Activated CD4-positive, alpha-beta memory T cell treated with anti-CD3 and anti-CD28 coated beads, Interleukin-2, amount 10 ng/mL, durations not matched to agents 7 days and 5 days (primary cell): Measurements from ENCODE around the gene ARAF. TPM values are rescaled to one million over a fixed set of nuclear protein-coding genes. Genes with fewer than 3 reads are reported as not detected.
"Not testable (repeated sequence)": the region's sequence is repeated elsewhere in the genome, so short reads cannot be mapped to it uniquely, and the experiment has no call there.

Experiments
- CTCF ChIA-PET: fragments of 350-600 bp; sonication (Branson Sonifier 250); formaldehyde crosslinking; loops from one replicate; lab custom pipeline; 2021; ENCODE audit warnings: antibody characterized with exemption, inconsistent platforms; lab: Charles Lee
- POLR2A ChIA-PET: fragments of 350-600 bp; sonication (Branson Sonifier 250); formaldehyde crosslinking; loops from one replicate; lab custom pipeline; 2021; ENCODE audit warnings: antibody characterized with exemption; lab: Charles Lee
- DNase-seq: peaks from one replicate; pipeline ENCODE4 v3.0.0-alpha.2; 2020
- H3K27ac Mint-ChIP-seq: one replicate; pipeline ENCODE4 v1.8.0; 2021; ENCODE audit warnings: mild to moderate bottlenecking, mixed read lengths
- H3K27me3 Mint-ChIP-seq: one replicate; pipeline ENCODE4 v1.8.0; 2021; ENCODE audit warnings: mixed read lengths
- H3K36me3 Mint-ChIP-seq: one replicate; pipeline ENCODE4 v1.8.0; 2021; ENCODE audit warnings: low read depth, mixed read lengths
- H3K4me1 Mint-ChIP-seq: one replicate; pipeline ENCODE4 v1.8.0; 2021; ENCODE audit warnings: mixed read lengths
- H3K4me3 Mint-ChIP-seq: one replicate; pipeline ENCODE4 v1.8.0; 2021; ENCODE audit warnings: mild to moderate bottlenecking, mixed read lengths
- H3K9me3 Mint-ChIP-seq: one replicate; pipeline ENCODE4 v1.8.0; 2021; ENCODE audit warnings: mixed read lengths
- total RNA-seq, 2 experiments: library from RNA; stranded (reverse); gene quantifications; one replicate each; pipeline ENCODE4 v1.2.3, GENCODE V29; 2021

Gene ARAF
- 10 to 100 TPM; 72.6 to 75.4 TPM for total RNA-seq

DNA sequence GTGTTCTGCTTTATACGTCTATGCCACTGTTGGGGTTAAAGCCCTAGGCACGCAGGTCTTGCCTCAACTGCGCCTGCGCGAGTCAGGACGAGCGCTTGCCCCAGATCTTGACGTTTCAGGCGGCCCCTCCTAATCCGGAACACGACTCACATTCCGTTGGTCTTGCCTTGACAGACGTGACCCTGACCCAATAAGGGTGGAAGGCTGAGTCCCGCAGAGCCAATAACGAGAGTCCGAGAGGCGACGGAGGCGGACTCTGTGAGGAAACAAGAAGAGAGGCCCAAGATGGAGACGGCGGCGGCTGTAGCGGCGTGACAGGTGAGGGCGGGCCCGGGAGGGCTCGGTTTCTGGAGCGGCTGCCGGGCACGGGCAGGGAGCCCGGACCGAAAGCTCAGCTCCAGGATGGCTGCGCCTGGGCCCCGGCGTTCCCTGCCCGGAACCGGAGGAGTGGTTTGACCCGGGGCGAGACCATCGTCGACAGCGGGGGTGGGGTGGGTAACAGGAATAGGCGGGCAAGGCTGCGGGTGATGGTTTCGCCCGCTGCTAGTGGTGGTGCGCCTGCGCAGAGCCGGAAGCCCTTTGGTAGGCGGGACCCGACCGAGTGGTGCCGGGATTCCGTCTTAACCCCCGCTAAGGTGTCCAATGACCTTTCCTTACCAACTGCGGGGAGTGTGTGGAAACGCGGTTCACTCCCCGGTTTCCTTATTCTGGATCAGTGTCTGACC is at the start of gene ARAF:
Gene ARAF, plus strand, starts transcription at position 272 of the 725 bp plus-strand sequence. CDS start 1,763 bp downstream, outside the sequence.
- Mint-ChIP-seq H3K27ac (peak within 1 kb of the TSS; percentile 93), H3K4me1 (peaks cover 50% of the 10 kb centered on the region), H3K9me3 (no peaks in the 10 kb centered on the region), H3K36me3 (peaks cover 23% of the 10 kb centered on the region), H3K4me3 (peak within 1 kb of the TSS; percentile 91), H3K27me3 (no peaks in the 10 kb centered on the region)
- DNase-seq = peak; percentile 96
- ChIA-PET POLR2A (interaction anchor here (0.6 to 2.5 kb wide), 7 partner anchors 21 to 367 kb away, joined by 3 to 7 read pairs (median 3); partner anchors contain the start of genes ELK1, TIMP1 and USP11), CTCF (interaction anchor here (1.5 kb wide), 1 partner anchor 88 kb away, joined by 3 read pairs; no protein-coding TSS in a partner anchor)

DNA sequence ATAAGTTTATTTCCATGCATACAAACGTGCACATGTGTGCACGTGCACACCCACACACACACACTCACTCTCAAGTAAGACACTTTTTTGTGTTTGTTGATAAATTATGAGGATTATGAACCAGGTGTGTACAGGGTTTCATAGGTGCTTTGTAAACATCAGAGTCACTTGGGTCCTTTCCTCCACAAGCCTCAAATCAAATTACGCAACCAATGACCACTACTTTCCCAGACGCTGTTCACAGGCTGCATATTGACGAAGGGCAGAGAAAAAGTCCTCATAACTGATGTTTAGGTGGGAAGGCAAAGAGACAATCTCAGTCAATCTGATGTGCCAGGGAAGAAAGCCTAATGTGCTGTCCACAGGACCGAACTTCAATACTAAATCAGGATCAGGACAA is 48.6 kb upstream of the ARAF start:
- CTCF ChIA-PET = interaction anchor here (1.4 kb wide), 1 partner anchor 11 kb away, joined by 3 read pairs; no protein-coding TSS in a partner anchor
- DNase-seq, H3K9me3 Mint-ChIP-seq, POLR2A ChIA-PET, H3K27ac Mint-ChIP-seq, H3K4me3 Mint-ChIP-seq, H3K36me3 Mint-ChIP-seq: not testable (repeated sequence)
- Mint-ChIP-seq H3K27me3 (peaks cover 11% of the 10 kb centered on the region), H3K4me1 (peaks cover 12% of the 10 kb centered on the region)

DNA sequence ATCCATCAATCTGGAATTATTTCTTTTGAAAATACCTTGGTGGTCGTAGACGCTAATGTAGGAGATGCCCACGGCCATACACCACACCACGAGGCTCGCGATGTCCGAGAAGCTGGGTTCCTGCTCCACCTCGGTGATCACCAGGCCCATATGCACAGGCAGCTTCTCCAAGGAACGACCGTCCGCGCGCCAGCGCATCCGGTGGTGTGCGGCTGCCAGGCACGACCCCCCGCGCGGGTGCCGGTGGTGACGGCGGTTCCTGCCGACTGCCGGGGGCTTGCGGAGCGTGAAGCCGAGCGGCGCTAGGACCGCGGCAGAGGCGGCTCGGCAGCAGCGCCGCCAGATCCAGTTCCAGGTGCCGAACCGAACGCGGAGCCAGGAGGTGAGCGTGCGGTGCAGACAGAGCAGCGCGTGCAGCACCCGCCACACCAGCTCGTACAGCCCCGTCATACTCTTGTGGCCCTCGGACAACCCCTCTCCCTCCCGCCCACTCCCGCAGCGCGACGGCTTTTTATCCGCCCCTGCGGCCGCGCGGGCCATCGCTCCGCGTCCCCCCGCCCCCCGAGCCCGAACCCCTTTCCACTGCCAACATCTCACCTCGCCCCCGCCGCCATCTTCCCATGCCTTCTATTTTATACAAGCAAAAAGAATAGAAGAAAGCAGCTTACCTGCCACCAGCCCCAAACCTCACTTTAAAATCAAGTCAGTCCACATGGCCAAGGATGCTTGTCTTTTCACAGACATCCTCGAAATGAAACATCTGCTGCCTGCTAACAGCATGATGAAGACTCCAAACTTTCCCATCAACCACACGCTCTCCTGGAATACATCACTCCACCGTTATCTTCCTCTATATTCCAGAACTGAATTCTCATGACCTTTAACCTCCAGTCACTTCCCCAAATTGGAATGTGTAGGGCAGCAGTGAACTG is 47.7 kb upstream of the ARAF start:
- H3K9me3 Mint-ChIP-seq, H3K36me3 Mint-ChIP-seq, POLR2A ChIA-PET, DNase-seq, H3K27ac Mint-ChIP-seq: not testable (repeated sequence)
- Mint-ChIP-seq H3K4me1 (peaks cover 10% of the 10 kb centered on the region), H3K4me3 (peak overlapping the region; percentile 75), H3K27me3 (peaks cover 11% of the 10 kb centered on the region)
- CTCF ChIA-PET = interaction anchor here (0.6 to 1.4 kb wide), 4 partner anchors 10 to 228 kb away, joined by 3 read pairs; no protein-coding TSS in a partner anchor

DNA sequence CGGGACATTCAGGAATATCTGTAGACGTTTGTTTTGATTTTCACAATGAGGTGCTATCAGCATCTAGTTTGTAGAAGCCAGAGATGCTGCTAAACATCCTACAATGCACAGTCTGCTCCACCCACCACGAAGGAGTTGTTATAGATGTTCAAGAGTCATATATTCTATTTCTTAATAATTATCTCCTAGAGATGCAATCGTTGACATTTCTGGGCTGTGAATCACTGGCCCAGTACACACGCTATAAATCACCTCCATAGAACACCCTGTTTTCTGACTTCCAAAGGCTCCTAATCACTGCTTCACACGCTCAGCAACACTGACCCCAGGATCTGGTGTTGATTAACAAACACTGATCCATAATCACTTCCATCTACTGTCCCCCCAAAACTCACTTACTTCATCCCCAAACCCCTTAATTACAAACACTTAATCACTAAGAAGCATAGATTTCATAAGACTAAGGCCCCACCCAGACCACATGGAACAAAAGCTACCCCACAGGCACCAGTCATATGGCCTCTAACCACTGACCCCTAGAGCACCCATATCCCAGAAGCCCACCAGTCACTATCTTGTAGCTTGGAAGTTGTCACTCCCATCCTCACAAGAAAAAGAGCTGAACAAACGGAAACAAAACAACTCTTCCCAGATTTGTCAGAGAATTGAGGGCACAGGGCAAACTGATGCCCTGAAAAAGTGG is 46.3 kb upstream of the ARAF start:
- H3K9me3 Mint-ChIP-seq = no peaks in the 10 kb centered on the region
- H3K4me1 Mint-ChIP-seq = peaks cover 10% of the 10 kb centered on the region
- ChIA-PET CTCF (no interaction called here), POLR2A (no interaction called here)
- H3K27me3 Mint-ChIP-seq = peaks cover 11% of the 10 kb centered on the region
- no peaks in the 10 kb centered on the region for H3K36me3 Mint-ChIP-seq
- DNase-seq = no peak
- no peak overlapping the region for H3K4me3 Mint-ChIP-seq
- H3K27ac Mint-ChIP-seq = no peak overlapping the region

DNA sequence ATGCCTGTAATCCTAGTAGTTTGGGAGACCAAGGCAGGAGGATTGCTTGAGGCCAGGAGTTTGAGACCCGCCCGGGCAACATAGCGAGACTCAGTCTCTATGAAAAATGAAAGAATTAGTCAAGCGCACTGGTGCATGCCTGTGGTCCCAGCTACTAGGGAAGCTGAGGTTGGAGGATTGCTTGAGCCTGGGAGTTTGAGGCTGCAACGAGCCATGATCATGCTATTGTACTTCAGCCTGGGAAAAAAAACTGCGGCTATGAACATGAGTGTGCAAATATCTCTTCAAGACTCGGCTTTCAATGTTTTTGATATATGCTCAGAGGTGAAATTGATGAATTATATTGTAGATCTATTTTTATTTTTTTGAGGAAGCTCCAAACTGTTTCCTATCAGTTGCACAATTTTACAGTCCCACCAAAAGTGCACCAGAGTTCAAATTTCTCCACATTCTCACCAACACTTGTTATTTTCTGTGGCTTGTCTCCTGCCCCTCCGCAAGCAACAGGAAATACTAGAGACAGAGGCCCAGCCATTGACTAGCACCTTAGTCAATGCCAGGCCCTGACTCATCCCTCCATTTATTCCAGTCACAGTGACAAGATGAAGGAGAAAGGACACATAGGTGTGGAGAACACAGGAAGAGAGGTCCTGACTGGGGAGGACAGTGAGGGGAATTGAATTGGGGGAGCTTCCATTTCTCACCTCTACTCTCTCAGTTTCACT is 44.9 kb upstream of the ARAF start:
- CTCF ChIA-PET = interaction anchor here (1.1 kb wide), 1 partner anchor 325 kb away, joined by 3 read pairs; no protein-coding TSS in a partner anchor
- H3K27me3 Mint-ChIP-seq = peaks cover 11% of the 10 kb centered on the region
- POLR2A ChIA-PET = no interaction called here
- H3K27ac Mint-ChIP-seq = no peak overlapping the region
- peaks cover 10% of the 10 kb centered on the region for H3K4me1 Mint-ChIP-seq
- no peaks in the 10 kb centered on the region for H3K36me3 Mint-ChIP-seq
- H3K4me3 Mint-ChIP-seq = no peak overlapping the region
- no peaks in the 10 kb centered on the region for H3K9me3 Mint-ChIP-seq
- no peak for DNase-seq

DNA sequence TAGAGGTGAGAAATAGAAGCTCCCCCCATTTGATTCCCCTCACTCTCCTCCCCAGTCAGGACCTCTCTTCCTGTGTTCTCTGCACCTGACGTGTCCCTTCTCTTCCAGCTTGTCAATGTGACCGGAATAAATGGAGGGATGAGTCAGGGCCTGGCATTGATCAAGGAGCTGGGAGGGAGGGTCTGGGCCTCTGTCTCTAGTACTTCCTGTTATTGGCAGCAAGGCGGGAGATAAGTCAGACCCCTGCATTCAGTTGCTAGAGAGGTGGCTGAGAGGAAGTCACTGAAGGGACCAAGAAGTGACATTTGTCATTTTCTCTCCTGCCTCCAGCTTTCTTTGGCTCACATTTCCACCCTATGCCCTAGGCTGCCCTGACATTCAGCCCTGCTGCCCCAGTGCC is 42.9 kb upstream of the ARAF start:
- Mint-ChIP-seq H3K27ac (no peak overlapping the region), H3K27me3 (peaks cover 5% of the 10 kb centered on the region), H3K4me3 (no peak overlapping the region), H3K36me3 (no peaks in the 10 kb centered on the region), H3K4me1 (peaks cover 11% of the 10 kb centered on the region), H3K9me3 (no peaks in the 10 kb centered on the region)
- POLR2A ChIA-PET = no interaction called here
- CTCF ChIA-PET = interaction anchor here (0.7 kb wide), 1 partner anchor 134 kb away, joined by 3 read pairs; no protein-coding TSS in a partner anchor
- no peak for DNase-seq

DNA sequence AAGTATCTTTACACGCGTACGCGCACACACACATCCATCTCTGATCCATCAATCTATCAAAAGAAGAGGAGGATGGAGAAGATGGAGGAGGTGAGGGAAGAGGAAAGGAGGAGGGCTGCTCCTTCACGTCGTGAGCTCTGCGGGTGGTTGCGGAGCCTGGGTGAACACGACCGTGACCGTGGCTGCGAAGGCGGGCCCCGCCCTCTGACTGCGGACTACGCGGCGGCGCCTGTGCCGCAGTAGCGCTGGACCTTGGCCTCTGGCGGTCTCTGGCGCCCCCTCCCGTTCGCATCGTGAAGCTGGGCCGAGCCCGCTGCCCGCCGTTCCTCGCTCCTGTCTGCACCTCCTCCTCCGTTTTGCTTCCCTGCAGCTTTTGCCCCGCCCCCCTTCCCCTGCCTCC is 37.7 kb upstream of the ARAF start:
- Mint-ChIP-seq H3K9me3 (no peaks in the 10 kb centered on the region), H3K4me1 (peaks cover 4% of the 10 kb centered on the region), H3K27ac (no peak overlapping the region), H3K4me3 (peak overlapping the region; percentile 66), H3K27me3 (no peaks in the 10 kb centered on the region), H3K36me3 (no peaks in the 10 kb centered on the region)
- ChIA-PET CTCF (interaction anchor here (0.6 to 8.0 kb wide), 17 partner anchors 9 to 620 kb away, joined by 3 to 43 read pairs (median 3); partner anchors contain the start of genes CDK16 and ZNF157), POLR2A (interaction anchor here (1.0 to 1.3 kb wide), 6 partner anchors 26 to 378 kb away, joined by 3 to 8 read pairs (median 4); partner anchors contain the start of gene RBM10)
- peak; percentile 80 for DNase-seq

DNA sequence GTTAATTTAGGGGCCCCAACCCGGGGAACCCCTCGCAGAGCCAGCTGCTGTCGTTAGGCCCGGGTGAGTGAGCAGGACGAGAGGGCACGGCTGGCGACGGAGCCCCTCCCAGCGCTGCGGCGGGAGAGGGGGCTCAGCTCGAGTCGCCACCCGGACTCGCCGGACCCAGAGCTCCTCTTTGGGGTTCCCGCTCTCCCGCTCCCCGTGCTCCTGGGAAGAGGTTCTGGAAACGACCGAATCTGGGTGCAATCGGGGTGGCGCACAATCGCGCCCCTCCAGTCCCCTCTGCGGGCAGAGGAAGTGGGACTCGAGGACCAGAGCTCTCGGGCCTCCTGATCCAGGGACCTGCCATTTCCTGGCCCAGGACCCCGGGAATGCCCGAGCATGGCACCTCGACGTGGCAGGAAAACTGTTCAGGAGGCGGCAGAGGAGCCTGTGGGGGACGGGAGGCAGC is 37.3 kb upstream of the ARAF start:
- Mint-ChIP-seq H3K9me3 (no peaks in the 10 kb centered on the region), H3K36me3 (no peaks in the 10 kb centered on the region), H3K27me3 (no peaks in the 10 kb centered on the region), H3K4me3 (peak overlapping the region; percentile 66), H3K4me1 (peaks cover 4% of the 10 kb centered on the region), H3K27ac (no peak overlapping the region)
- no peak for DNase-seq
- CTCF ChIA-PET = interaction anchor here (0.6 to 8.0 kb wide), 17 partner anchors 8 to 620 kb away, joined by 3 to 43 read pairs (median 3); partner anchors contain the start of genes CDK16 and ZNF157
- POLR2A ChIA-PET = interaction anchor here (1.0 to 1.1 kb wide), 5 partner anchors 26 to 379 kb away, joined by 3 to 8 read pairs (median 5); partner anchors contain the start of gene RBM10

DNA sequence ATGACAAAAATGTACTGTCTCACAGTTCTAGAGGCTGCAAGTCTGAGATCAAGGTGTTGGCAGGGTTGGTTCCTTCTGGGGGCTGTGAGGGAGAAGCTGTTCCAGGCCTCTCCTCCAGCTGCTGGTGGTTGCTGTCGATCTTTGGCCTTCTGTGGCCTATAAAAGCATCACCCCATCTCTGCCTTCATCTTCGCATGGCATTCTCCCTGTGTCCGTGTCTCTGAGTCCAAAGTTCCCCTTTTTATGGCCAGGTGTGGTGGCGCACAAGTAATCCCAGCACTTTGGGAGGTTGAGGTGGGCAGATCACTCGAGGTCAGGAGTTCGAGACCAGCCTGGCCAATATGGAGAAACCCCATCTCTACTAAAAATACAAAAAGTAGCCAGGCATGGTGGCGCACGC is 31.5 kb upstream of the ARAF start:
- ChIA-PET CTCF (no interaction called here), POLR2A (no interaction called here)
- no peak overlapping the region for H3K27ac Mint-ChIP-seq
- H3K36me3 Mint-ChIP-seq = no peaks in the 10 kb centered on the region
- no peaks in the 10 kb centered on the region for H3K4me1 Mint-ChIP-seq
- H3K9me3 Mint-ChIP-seq = no peaks in the 10 kb centered on the region
- H3K27me3 Mint-ChIP-seq = no peaks in the 10 kb centered on the region
- H3K4me3 Mint-ChIP-seq = no peak overlapping the region
- no peak for DNase-seq

DNA sequence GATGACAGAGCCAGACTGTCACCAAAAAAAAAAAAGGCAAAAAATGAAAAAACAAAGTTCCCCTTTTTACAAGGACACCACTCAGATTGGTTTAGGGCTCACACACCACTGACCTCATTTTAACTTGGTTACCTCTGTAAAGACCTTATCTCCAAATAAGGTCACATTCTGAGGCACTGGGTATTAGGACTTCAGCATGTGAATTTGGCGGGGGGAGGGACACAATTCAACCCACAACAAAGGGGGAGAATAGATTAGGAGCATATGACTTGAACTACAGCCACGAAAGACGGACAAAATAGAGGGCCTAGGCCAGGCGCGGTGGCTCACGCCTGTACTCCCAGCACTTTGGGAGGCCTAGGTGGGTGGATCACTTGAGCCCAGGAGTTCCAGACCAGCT is 31.0 kb upstream of the ARAF start:
- ChIA-PET POLR2A (no interaction called here), CTCF (no interaction called here)
- Mint-ChIP-seq H3K27ac (no peak overlapping the region), H3K9me3 (no peaks in the 10 kb centered on the region), H3K4me3 (no peak overlapping the region), H3K4me1 (no peaks in the 10 kb centered on the region), H3K27me3 (no peaks in the 10 kb centered on the region), H3K36me3 (no peaks in the 10 kb centered on the region)
- DNase-seq = no peak

DNA sequence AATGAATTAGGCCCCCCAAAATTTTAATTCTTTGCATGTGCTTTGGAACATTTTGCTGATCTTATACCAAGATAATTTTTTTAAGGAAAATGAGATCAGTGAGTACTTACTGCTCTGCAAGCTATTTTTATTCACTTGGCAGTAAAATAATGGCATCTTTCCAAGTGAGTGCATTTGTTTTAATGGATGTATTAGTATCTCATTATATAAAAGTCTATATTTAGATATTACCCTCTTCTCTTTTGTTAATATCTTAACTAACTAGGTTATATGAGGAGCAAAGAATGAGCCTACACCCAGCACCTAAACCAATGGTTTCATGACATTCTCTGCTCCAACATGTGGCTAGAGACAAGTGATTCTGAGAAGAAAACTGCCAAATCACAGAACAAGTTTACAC is 21.1 kb upstream of the ARAF start:
- ChIA-PET POLR2A (no interaction called here), CTCF (interaction anchor here (1.2 kb wide), 1 partner anchor 16 kb away, joined by 3 read pairs; no protein-coding TSS in a partner anchor)
- Mint-ChIP-seq H3K4me3 (no peak overlapping the region), H3K36me3 (no peaks in the 10 kb centered on the region), H3K9me3 (no peaks in the 10 kb centered on the region), H3K4me1 (no peaks in the 10 kb centered on the region), H3K27me3 (no peaks in the 10 kb centered on the region), H3K27ac (no peak overlapping the region)
- DNase-seq = no peak
